GM18907 (cell line): ENCODE results near the gene PRCD.
A peak's percentile ranks its signal among the peaks of the same experiment; 100 is the strongest.

ENCODE experiments used
- ATAC-seq: cut with Tn5 transposase; IDR thresholded peaks from one replicate; pipeline ENCODE4 v1.9.1; 2021; ENCODE audit warnings: mild to moderate bottlenecking, moderate library complexity; ENCODE audit not compliant: unreplicated experiment

The PRCD gene, protein sequence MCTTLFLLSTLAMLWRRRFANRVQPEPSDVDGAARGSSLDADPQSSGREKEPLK

DNA sequence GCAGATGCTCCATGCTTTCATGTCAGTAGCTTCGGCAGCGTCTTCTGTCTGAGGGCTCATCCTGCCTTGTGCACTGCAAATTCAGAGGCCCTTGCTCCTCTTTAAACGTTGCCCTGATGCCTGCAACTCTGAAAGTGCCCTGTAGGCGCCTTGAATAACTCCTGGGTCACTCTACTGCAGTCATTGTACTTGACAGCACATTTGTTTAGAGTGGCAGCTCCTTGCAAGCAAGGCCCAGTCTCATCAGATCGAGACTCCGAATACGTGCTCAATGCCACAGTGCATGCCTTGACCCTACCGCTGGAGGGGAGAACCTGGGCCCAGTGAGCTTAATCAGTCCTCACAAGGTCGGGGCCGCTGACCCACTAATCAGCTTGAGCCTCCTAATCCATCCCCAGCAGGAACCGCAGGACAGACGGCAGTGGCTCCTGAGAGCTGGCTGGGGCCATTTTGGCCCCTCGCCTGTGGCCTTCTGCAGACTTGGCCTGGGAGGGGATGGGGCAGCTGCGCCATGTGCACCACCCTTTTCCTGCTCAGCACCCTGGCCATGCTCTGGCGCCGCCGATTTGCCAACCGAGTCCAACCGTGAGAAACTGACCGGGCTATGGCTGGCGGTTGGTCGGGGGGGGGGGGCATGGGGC is at the start of gene PRCD:
Gene PRCD, plus strand, starts transcription at position 414 of the 641 bp plus-strand sequence. Its CDS starts 98 bp downstream, at position 512.
- ATAC-seq: no peak

DNA sequence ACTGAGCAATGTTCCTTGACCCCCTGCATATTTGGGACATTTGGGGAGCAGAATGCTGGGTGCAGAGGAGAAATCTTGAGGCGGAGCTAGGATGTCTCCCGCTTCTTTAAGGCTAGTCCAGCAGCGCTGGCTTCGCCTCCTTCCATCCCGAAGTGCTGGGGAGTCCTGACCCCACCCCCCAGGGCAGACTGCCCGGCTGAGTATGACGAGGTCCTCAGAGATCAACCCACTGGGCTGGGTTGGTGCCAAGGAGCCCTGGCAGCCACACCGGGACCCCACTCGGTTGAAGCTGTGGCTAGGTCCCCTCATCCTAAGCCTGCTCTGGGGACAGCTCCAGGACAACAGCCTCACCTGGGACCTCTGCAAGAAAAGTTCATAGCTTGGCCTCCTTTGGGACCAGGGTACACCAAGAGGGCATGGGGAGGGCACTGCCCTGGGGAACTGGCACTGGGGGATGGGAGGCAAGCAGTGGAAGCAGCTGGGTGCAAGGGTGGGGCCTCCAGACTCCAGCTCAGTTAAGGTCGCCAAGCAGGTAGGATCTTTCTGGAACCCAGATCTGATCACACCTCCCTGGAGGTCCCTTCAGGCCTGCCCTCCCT is 49.6 kb upstream of the PRCD start:
- ATAC-seq: no peak

DNA sequence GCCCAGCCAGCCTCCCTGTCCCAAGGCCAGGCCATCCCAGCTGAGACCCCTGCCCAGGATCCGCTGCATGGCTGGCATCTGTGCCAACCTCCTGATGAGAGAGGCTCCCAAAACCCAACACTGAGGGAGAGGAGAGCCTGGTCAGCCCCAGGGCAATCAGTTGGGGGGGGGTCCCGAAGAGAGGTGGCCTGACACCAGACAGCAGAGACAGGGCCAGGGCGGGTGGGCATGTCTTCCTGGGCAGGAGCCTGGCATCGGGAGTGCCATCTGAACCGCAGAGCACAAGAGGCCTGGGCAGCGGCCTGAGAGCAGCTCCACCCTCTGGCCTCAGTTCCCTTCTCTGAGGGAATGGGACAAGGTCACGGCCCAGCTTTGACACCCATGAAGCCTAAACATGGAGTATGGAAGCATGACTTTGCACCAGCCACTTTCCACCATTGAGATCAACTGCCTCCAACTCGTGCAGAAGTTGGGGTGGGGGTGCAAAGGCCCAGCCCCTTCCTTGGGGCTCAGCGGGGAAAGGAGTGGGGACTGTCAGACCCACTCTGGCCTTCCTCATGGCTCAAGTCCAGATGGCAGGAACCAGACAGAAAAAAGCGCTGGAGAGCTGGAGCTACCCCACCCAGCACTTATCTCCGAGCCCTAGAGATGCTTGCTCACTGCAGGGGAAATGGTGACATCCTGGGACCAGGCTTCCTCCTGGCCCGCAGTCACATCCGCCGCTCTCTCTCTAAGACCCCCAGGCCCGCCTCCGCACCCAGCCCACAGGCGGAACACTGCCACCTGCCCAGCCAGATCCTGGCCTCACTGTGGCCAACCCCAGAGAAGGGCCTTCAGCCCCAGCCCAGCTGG is 48.3 kb upstream of the PRCD start:
- ATAC-seq: peak; percentile 17

GRCh38 chr17:76492123-76492988 is 47.5 kb upstream of the PRCD start:
- ATAC-seq: peak; percentile 43

GRCh38 chr17:76492989-76493501 is 46.8 kb upstream of the PRCD start:
- ATAC-seq: peak; percentile 48

DNA sequence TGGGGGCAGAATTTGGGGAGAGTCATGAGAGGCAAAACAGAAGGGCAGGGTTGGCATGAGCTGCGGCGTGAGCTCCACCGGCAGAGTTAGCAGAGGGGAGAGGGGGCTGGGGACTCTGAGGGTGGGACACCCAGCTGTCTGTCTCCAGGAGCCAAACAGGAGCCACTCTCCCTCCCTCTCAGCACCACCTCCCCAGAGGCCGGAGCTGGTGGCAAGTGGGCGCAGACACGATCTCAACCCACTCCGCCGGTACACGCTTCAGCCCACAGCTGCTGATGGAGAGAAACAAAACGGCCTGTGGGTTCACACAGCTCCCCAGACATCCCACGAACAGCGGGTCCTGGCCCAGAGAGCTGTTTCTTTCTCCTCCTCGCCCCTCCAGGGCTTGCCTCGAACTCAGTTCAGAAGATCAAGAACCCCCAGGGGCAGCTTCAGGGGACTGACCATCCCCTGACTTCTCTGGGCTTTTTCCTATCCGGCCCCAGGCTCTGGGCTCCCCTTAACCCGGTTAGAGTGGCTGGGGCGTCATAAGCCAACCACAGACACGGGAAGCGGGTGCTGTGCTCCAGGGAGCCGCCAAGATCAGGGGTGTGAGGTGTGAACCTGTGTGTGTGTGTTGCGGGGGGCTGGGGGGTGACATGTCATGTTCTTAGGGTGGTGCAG is 46.2 kb upstream of the PRCD start:
- ATAC-seq: peak; percentile 7

- no peak for ATAC-seq
Observed at GRCh38 chr17:76495663-76496400, 44.0 kb upstream of the PRCD start.

DNA sequence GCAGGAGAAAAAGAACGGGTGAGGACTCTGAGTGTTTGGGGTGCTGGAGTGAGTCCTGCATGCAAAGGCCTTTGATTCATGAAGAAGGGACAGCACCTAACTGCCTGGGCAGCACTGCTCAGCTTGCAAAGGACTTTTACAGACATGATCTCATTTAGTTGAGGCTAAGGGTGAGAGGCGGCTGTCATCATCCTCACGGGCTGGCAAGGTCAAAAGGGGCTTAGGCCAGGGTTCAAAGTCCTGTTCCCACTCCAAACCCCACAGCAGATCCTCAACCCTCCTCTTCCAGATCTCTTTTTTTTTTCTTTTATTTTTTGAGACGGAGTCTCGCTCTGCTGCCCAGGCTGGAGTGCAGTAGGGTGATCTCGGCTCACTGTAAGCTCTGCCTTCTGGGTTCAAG is 43.4 kb upstream of the PRCD start:
- ATAC-seq: no peak

DNA sequence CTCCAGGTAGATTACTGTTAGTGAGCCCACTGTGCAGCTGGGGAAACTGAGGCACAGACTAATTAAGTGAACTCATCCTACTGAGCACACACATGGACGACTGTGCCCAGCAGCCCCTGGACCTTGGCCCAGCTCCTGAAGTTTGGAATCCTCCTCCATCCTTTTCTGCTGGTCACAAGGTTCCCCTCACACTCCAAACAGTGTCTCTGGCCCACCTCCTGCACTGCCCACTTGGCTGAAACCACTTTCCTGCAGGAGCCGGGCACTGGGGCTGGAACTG is 42.2 kb upstream of the PRCD start:
- no peak for ATAC-seq

GRCh38 chr17:76497979-76498875 is 41.6 kb upstream of the PRCD start:
- ATAC-seq: no peak

DNA sequence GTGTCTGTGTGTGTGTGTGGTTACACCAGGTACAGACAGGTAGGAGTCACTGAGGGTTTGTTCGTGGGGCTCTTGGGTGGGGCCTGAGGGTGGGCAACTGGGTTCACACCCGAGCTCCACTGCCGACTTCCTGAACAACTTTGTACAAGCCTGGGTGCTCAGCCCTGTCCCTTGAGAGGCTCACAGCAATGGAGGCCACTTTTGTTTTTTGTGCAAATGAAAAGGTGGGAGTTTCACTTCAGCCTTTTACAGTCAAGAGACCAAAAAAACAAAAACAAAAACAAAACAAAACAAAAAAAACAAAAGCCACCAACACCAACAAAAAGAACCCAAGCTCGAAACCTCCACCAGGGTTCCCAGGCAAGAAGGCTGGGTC is 41.0 kb upstream of the PRCD start:
- no peak for ATAC-seq

DNA sequence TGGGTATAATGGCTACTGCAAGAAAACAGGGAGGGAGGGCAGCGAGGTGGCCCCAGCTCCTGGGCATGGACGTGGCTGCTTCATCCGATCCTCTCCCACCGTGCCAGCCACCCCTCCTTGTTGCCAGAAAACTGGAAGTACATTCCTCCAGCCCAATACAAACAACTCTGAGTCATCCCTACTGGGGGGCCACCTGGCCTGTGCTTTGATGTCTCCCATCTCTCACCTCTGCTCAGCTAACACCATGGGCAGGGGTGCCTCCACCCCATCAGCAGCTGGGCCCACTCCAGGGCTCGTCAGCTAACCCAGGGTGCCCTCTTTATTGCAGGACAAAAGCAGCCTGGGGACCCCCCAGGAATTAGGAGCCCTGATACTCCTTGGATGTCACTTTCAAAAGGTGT is 40.6 kb upstream of the PRCD start:
- ATAC-seq: no peak

DNA sequence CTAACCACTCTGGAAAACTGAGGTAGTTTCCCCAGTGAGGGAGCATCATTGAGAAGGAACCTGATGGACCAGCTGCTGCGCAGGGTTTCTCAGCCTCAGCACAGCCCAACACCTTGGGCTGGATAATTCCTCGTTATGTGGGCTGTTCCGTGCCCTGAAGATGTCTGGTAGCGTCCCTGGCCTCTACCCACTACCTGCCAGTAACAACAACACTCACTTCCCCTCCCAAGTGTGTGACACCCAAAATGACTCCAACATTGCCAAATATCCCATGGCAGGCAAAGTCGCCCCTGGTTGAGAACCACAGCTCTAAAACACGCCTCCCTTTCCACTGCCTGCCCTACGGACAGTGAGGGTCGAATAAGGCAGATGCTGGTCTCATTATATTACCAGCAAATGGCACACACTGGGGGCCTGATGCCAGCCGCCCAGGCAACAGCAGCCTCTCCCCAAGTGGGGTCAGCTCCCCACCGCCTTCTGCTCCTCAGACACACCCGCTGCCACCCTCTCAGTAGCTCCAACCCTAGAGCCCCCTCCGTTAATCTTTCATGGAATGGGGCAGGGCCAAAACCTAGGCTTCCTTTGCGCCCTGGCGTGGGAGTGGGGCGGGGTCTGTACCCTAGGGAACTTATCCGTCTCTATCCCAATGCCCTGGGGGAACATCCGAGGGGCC is 39.6 kb upstream of the PRCD start:
- no peak for ATAC-seq

DNA sequence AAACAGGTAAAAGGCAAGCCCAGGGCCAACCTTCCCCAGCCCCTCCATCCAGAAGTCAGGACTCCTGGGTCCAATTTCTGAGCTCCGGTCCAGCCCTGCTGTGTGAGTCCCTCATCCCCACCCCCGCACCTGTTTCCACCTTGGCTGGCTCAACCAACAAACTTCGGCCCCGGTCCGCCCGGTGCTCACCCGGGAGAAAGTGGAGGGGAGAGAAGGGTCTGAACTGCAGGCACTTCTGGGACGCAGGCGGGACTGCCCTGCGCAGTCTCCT is 39.2 kb upstream of the PRCD start:
- no peak for ATAC-seq

DNA sequence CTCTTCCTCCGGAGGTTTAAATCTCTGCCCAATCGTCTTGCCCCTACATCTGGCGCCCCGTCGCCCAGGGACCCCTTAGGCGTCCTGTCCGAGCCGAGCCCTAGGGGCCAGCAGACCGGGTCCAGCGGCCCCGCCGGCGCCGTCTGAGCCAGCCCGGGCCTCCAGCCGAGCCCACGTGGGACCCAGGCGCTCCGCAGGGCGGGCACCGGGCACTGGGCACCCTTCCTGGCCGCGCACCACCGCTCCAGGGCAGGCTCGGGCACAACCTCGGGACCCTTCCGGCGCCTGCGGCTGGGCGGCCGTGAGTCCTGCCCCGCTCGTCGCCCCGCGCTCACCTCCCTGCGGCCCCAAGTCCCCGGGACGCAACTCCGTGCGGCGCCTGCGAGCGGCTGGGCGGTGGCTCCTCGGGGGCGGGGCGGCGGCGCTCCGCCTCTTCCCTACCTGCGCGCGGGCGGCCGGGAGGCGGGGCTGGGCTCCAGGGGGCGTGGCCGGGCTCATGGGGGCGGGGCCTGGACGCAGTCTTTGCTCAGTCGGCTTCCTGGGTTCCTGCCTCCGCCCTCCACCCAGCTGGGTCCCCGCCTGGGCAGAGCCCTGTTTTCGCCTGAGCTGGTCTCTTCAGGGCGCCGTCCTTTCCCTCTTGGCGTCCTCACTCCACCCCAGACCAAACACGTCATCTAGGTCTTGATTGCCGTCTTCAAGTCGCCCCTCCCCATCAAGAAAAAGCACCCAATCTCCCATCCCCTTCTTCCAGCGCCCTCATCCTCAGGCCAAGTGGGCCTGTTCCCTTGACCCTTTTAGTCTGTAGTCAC is 38.6 kb upstream of the PRCD start, which contains the start of gene RHBDF2:
Gene RHBDF2, minus strand, starts transcription at position 406 of the 809 bp plus-strand sequence. CDS start 19,899 bp downstream, outside the sequence.
- peak; percentile 68 for ATAC-seq

GRCh38 chr17:76501827-76502307 is 38.0 kb upstream of the PRCD start:
- ATAC-seq: no peak
